ENCODE results near the gene RNU6-8.

The RNU6-8 gene

DNA sequence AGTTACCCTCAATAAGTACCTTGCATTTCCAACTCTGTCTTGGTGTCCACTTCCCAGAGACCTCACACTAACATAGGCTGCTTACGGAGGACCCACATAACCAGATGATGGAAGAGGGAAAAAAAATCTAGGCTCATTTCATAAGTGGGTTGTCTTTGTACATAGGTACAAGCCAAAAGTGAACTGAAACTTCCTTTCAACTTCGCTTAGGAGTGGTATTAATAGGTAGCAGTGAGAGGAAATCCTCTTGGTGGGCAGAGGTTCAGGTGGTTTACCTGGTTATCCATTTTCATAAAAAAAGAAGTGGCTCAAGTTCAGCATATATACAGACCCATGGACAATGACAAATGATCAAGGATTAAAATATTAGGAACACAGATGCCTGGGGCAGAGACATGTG is 37.0 kb downstream of the RNU6-8 start:
- H3K4me3 ChIP-seq (ENCODE audit: low read depth, low read length) = no peak overlapping the region

All from iPS-11a (cell line).